Measurements from ENCODE around the gene ST8SIA6.

The ST8SIA6 gene

GRCh38 chr10:17435953-17436352 lies 18.4 kb downstream of the ST8SIA6 start:
- no peak overlapping the region for H3K9ac ChIP-seq
- no peak overlapping the region for H3K4me3 ChIP-seq (ENCODE audit: low read depth, low read length)
- H3K9me3 ChIP-seq (ENCODE audit: control insufficient read depth, low read length) = no peaks in the 10 kb centered on the region
- no peak overlapping the region for H3K27ac ChIP-seq
- no peak overlapping the region for H2AFZ ChIP-seq
- no peaks in the 10 kb centered on the region for H3K36me3 ChIP-seq (ENCODE audit: control insufficient read depth, insufficient read depth, low read length)
- no peaks in the 10 kb centered on the region for H3K4me1 ChIP-seq
- H3K79me2 ChIP-seq = no peaks in the 10 kb centered on the region
- TF ChIP-seq CTCF (IDR thresholded peaks at IDR 0.05) = no peak
- H3K27me3 ChIP-seq (ENCODE audit: control insufficient read depth, insufficient read depth, low read length) = no peaks in the 10 kb centered on the region
- H3K4me2 ChIP-seq (ENCODE audit: low read length) = no peak overlapping the region

- H3K9me3 ChIP-seq (ENCODE audit: control insufficient read depth, low read length) = no peaks in the 10 kb centered on the region
- no peaks in the 10 kb centered on the region for H3K4me1 ChIP-seq
- no peak overlapping the region for H3K4me3 ChIP-seq (ENCODE audit: low read depth, low read length)
- TF ChIP-seq CTCF (IDR thresholded peaks at IDR 0.05) = no peak
- H2AFZ ChIP-seq = no peak overlapping the region
- no peaks in the 10 kb centered on the region for H3K36me3 ChIP-seq (ENCODE audit: control insufficient read depth, insufficient read depth, low read length)
- H3K27me3 ChIP-seq (ENCODE audit: control insufficient read depth, insufficient read depth, low read length) = no peaks in the 10 kb centered on the region
- no peak overlapping the region for H3K9ac ChIP-seq
- H3K4me2 ChIP-seq (ENCODE audit: low read length) = no peak overlapping the region
- H3K79me2 ChIP-seq = no peaks in the 10 kb centered on the region
- no peak overlapping the region for H3K27ac ChIP-seq
Observed at GRCh38 chr10:17435187-17435586, 19.2 kb downstream of the ST8SIA6 start.

GRCh38 chr10:17432723-17433122 lies 21.7 kb downstream of the ST8SIA6 start:
- no peaks in the 10 kb centered on the region for H3K4me1 ChIP-seq
- no peak for TF ChIP-seq CTCF (IDR thresholded peaks at IDR 0.05)

GRCh38 chr10:17431871-17432311 lies 22.5 kb downstream of the ST8SIA6 start:
- Histone ChIP-seq H2AFZ (no peak overlapping the region), H3K4me2 (ENCODE audit: low read length) (no peak overlapping the region), H3K27me3 (ENCODE audit: control insufficient read depth, insufficient read depth, low read length) (no peaks in the 10 kb centered on the region), H3K9me3 (ENCODE audit: control insufficient read depth, low read length) (no peaks in the 10 kb centered on the region), H3K4me3 (ENCODE audit: low read depth, low read length) (no peak overlapping the region), H3K27ac (no peak overlapping the region), H3K9ac (no peak overlapping the region), H3K36me3 (ENCODE audit: control insufficient read depth, insufficient read depth, low read length) (no peaks in the 10 kb centered on the region), H3K79me2 (no peaks in the 10 kb centered on the region), H3K4me1 (no peaks in the 10 kb centered on the region)
- no peak for TF ChIP-seq CTCF (IDR thresholded peaks at IDR 0.05)

More at GRCh38 chr10:17432723-17433122, 21.7 kb downstream of the ST8SIA6 start:
- H3K9ac ChIP-seq = no peak overlapping the region
- H3K4me2 ChIP-seq (ENCODE audit: low read length) = no peak overlapping the region
- no peak overlapping the region for H2AFZ ChIP-seq
- no peaks in the 10 kb centered on the region for H3K27me3 ChIP-seq (ENCODE audit: control insufficient read depth, insufficient read depth, low read length)
- no peaks in the 10 kb centered on the region for H3K36me3 ChIP-seq (ENCODE audit: control insufficient read depth, insufficient read depth, low read length)
- H3K27ac ChIP-seq = no peak overlapping the region
- no peaks in the 10 kb centered on the region for H3K9me3 ChIP-seq (ENCODE audit: control insufficient read depth, low read length)
- H3K79me2 ChIP-seq = no peaks in the 10 kb centered on the region
- no peak overlapping the region for H3K4me3 ChIP-seq (ENCODE audit: low read depth, low read length)

DNA sequence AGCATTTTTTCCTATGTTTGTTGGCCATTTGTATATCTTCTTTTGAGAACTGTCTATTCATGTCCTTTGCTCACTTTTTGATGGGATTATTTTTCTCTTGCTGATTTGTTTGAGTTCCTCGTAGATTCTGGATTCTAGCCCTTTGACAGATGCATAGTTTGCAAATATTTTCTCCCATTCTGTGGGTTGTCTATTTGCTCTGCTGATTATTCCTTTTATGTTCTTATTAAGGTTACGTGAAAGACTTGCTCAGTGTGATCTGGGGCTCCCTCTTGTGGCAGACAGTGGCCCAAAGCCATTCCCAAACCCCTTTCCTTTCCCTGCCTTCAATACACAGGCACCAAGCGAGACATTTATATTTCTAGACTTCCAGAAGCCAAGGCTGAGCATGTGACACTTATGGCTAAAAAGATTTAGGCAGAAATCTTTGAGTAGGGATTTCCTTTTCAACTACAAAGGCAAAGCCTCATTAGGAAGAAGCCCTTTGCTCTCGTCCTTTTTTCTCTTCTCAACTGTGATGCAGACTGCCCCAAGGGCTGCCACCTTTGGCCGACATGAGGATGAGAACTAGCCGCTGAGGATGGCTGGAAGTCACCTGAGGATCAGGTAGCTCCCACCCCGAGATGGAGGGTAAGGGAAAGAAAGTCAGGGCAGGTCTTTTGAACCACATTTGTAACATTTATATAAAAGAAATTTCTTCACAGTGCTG lies 23.6 kb downstream of the ST8SIA6 start:
- H3K4me2 ChIP-seq (ENCODE audit: low read length) = no peak overlapping the region
- no peaks in the 10 kb centered on the region for H3K4me1 ChIP-seq
- no peaks in the 10 kb centered on the region for H3K27me3 ChIP-seq (ENCODE audit: control insufficient read depth, insufficient read depth, low read length)
- no peak overlapping the region for H3K4me3 ChIP-seq (ENCODE audit: low read depth, low read length)
- no peaks in the 10 kb centered on the region for H3K79me2 ChIP-seq
- H2AFZ ChIP-seq = no peak overlapping the region
- H3K9ac ChIP-seq = no peak overlapping the region
- TF ChIP-seq CTCF (IDR thresholded peaks at IDR 0.05) = peak; percentile 83
- no peak overlapping the region for H3K27ac ChIP-seq
- H3K36me3 ChIP-seq (ENCODE audit: control insufficient read depth, insufficient read depth, low read length) = no peaks in the 10 kb centered on the region
- no peaks in the 10 kb centered on the region for H3K9me3 ChIP-seq (ENCODE audit: control insufficient read depth, low read length)
